H1 (cell line): Measurements from ENCODE around the gene BIRC7. TPM values are rescaled to one million over a fixed set of nuclear protein-coding genes. Genes with fewer than 3 reads are reported as not detected.

Experiments
- CTCF ChIA-PET: fragments of 300-600 bp; sonication (Branson Sonifier 250); formaldehyde crosslinking; loops from one replicate; lab custom pipeline; 2021; ENCODE audit not compliant: partially characterized antibody; lab: Charles Lee
- POLR2A ChIA-PET: fragments of 300-600 bp; sonication (Branson Sonifier 250); formaldehyde crosslinking; loops from one replicate; lab custom pipeline; 2021; ENCODE audit warnings: inconsistent platforms; ENCODE audit not compliant: partially characterized antibody; lab: Charles Lee
- DNase-seq, 2 experiments: peaks; one replicate each; pipeline versions ENCODE4 v3.0.0 to v3.0.0-alpha.2; 2010 to 2022; ENCODE audit warnings: low spot score in 2 of 2, low read depth in 1 of 2, mixed read lengths in 1 of 2
- FAIRE-seq: peaks from 2 replicates; lab custom pipeline; 2011; peaks lifted over from hg19 to GRCh38; lab: Jason Lieb, UNC
- H2AFZ ChIP-seq: 2 replicates; pipeline ENCODE4 v1.8.1; 2012; ENCODE audit warnings: low read length, inconsistent platforms
- H2AK5ac ChIP-seq: 2 replicates; pipeline ENCODE4 v1.6.1; 2013; ENCODE audit warnings: low read depth, low read length
- H2BK120ac ChIP-seq: replicated peaks from 2 replicates; pipeline ENCODE3; 2013; ENCODE audit warnings: low read depth, low read length, inconsistent platforms
- H2BK12ac ChIP-seq: 2 replicates; pipeline ENCODE4 v1.6.1; 2013; ENCODE audit warnings: low read depth, low read length
- H2BK15ac ChIP-seq: 2 replicates; pipeline ENCODE4 v1.6.1; 2013; ENCODE audit warnings: low read length
- H2BK20ac ChIP-seq: 2 replicates; pipeline ENCODE4 v1.6.1; 2013; ENCODE audit warnings: low read length
- H2BK5ac ChIP-seq: 2 replicates; pipeline ENCODE4 v1.6.1; 2013; ENCODE audit warnings: low read depth, low read length
- H3K14ac ChIP-seq: 2 replicates; pipeline ENCODE4 v1.6.1; 2013; ENCODE audit warnings: inconsistent platforms; ENCODE audit not compliant: insufficient read length
- H3K18ac ChIP-seq: 2 replicates; pipeline ENCODE4 v1.6.1; 2013; ENCODE audit warnings: low read length; ENCODE audit errors: extremely low read depth
- H3K23ac ChIP-seq: 2 replicates; pipeline ENCODE4 v1.6.1; 2013; ENCODE audit warnings: inconsistent platforms; ENCODE audit not compliant: insufficient read length
- H3K23me2 ChIP-seq: 2 replicates; pipeline ENCODE4 v1.6.1; 2013; ENCODE audit warnings: low read depth, low read length
- H3K27ac ChIP-seq: 2 replicates; pipeline ENCODE4 v1.6.1; 2011; ENCODE audit warnings: low read depth, low read length, inconsistent platforms
- H3K27me3 ChIP-seq, 4 experiments: replicated peaks in 1 of 4; 1 replicate in 1 of 4; 2 replicates in 3 of 4; pipeline versions ENCODE4 v1.6.1 to v1.8.1; 2011 to 2013; ENCODE audit warnings: low read length in 3 of 4, mild to moderate bottlenecking in 3 of 4, inconsistent platforms in 2 of 4, mixed read lengths in 2 of 4, moderate library complexity in 1 of 4; ENCODE audit not compliant: control insufficient read depth in 3 of 4, insufficient read depth in 3 of 4; ENCODE audit errors: extremely low read depth in 1 of 4
- H3K36me3 ChIP-seq, 4 experiments: 2 replicates each; pipeline versions ENCODE4 v1.6.1 to v1.8.1; 2011 to 2013; ENCODE audit warnings: mild to moderate bottlenecking in 4 of 4, low read length in 3 of 4, moderate library complexity in 2 of 4, control low read depth in 1 of 4, inconsistent platforms in 1 of 4; ENCODE audit not compliant: insufficient read depth in 4 of 4, control insufficient read depth in 2 of 4
- H3K4ac ChIP-seq: replicated peaks from 2 replicates; pipeline ENCODE3; 2013; ENCODE audit warnings: low read length, low read depth, mixed read lengths, inconsistent platforms; ENCODE audit not compliant: insufficient read length
- H3K4me1 ChIP-seq, 4 experiments: replicated peaks in 1 of 4; 1 replicate in 1 of 4; 2 replicates in 3 of 4; pipeline versions ENCODE4 v1.6.1 to v1.8.1; 2011 to 2013; ENCODE audit warnings: low read length in 3 of 4, inconsistent platforms in 2 of 4, mixed read lengths in 1 of 4; ENCODE audit not compliant: insufficient read depth in 4 of 4, control insufficient read depth in 3 of 4
- H3K4me2 ChIP-seq, 2 experiments: 2 replicates each; pipeline versions ENCODE4 v1.6.1 to v1.8.1; 2011 to 2013; ENCODE audit warnings: low read depth in 2 of 2, low read length in 2 of 2, control low read depth in 1 of 2, inconsistent platforms in 1 of 2, mild to moderate bottlenecking in 1 of 2; ENCODE audit not compliant: insufficient read depth in 1 of 2
- H3K4me3 ChIP-seq, 4 experiments: fragments of 200-600, 300-600 bp in 1 of 4; sonication (generic), shearing (Covaris generic), sonication (Bioruptor Twin) in 1 of 4; 2 replicates each; pipeline versions ENCODE4 v1.5.1 to v1.8.1; 2011 to 2016; ENCODE audit warnings: low read length in 4 of 4, low read depth in 3 of 4, control low read depth in 2 of 4, inconsistent platforms in 2 of 4, mild to moderate bottlenecking in 2 of 4, mixed read lengths in 1 of 4, moderate library complexity in 1 of 4; ENCODE audit not compliant: insufficient read depth in 2 of 4; ENCODE audit errors: extremely low read depth in 1 of 4
- H3K56ac ChIP-seq: replicated peaks from 2 replicates; pipeline ENCODE3; 2013; ENCODE audit warnings: low read depth, mild to moderate bottlenecking, mixed read lengths, low read length, inconsistent platforms; ENCODE audit not compliant: insufficient read length
- H3K79me1 ChIP-seq: 2 replicates; pipeline ENCODE4 v1.6.1; 2013; ENCODE audit warnings: low read depth, low read length, control low read depth
- H3K79me2 ChIP-seq, 2 experiments: 2 replicates each; pipeline versions ENCODE4 v1.6.1 to v1.8.1; 2012 to 2013; ENCODE audit warnings: low read length in 2 of 2, mild to moderate bottlenecking in 2 of 2, inconsistent platforms in 1 of 2; ENCODE audit not compliant: insufficient read depth in 2 of 2, control insufficient read depth in 1 of 2
- H3K9ac ChIP-seq, 4 experiments: replicated peaks in 1 of 4; 1 replicate in 1 of 4; 2 replicates in 3 of 4; pipeline versions ENCODE4 v1.6.1 to v1.8.1; 2011 to 2013; ENCODE audit warnings: low read depth in 3 of 4, low read length in 3 of 4, control low read depth in 2 of 4, mild to moderate bottlenecking in 2 of 4, moderate library complexity in 2 of 4, inconsistent platforms in 1 of 4; ENCODE audit errors: extremely low read depth in 1 of 4
- H3K9me3 ChIP-seq, 2 experiments: 2 replicates each; pipeline versions ENCODE4 v1.6.1 to v1.8.1; 2012 to 2013; ENCODE audit warnings: mild to moderate bottlenecking in 2 of 2, moderate library complexity in 2 of 2, control low read depth in 1 of 2, inconsistent platforms in 1 of 2, low read depth in 1 of 2, low read length in 1 of 2, mixed read lengths in 1 of 2; ENCODE audit not compliant: insufficient read depth in 2 of 2
- H4K20me1 ChIP-seq, 2 experiments: replicated peaks in 1 of 2; 2 replicates each; pipeline versions ENCODE3 to v1.8.1; 2011 to 2013; ENCODE audit warnings: inconsistent platforms in 2 of 2, low read length in 2 of 2, mild to moderate bottlenecking in 1 of 2; ENCODE audit not compliant: insufficient read depth in 2 of 2, control insufficient read depth in 1 of 2
- H4K5ac ChIP-seq: 2 replicates; pipeline ENCODE4 v1.6.1; 2013; ENCODE audit warnings: low read length, low read depth, mixed read lengths, inconsistent platforms; ENCODE audit not compliant: insufficient read length
- H4K8ac ChIP-seq: 2 replicates; pipeline ENCODE4 v1.8.0; 2013; ENCODE audit warnings: mild to moderate bottlenecking, moderate library complexity, low read length, inconsistent platforms; ENCODE audit not compliant: insufficient read depth; ENCODE audit errors: extremely low read depth
- H4K91ac ChIP-seq: replicated peaks from 2 replicates; pipeline ENCODE3; 2013; ENCODE audit warnings: low read length, mixed read lengths, inconsistent platforms; ENCODE audit not compliant: insufficient read length
- SP4 ChIP-seq: IDR thresholded peaks from 2 replicates; pipeline ENCODE4 v1.6.1; 2012; ENCODE audit warnings: low read length, inconsistent platforms
- SRF ChIP-seq: IDR thresholded peaks from 2 replicates; pipeline ENCODE4 v1.6.1; 2011; ENCODE audit warnings: mild to moderate bottlenecking, low read depth, low read length, moderate library complexity
- TAF1 ChIP-seq: IDR thresholded peaks from 2 replicates; pipeline ENCODE4 v1.6.1; 2011; ENCODE audit warnings: mild to moderate bottlenecking, low read depth, low read length
- WGBS, 2 experiments: shearing (Covaris generic) in 1 of 2; methylation state at CpG; one replicate each; pipeline versions ENCODE4 v1.1.6 to v1.1.7; 2013 to 2015; ENCODE audit warnings: low lambda C conversion rate in 2 of 2, mixed read lengths in 2 of 2, inconsistent platforms in 1 of 2, low coverage in 1 of 2, missing lambda C conversion rate in 1 of 2; ENCODE audit not compliant: insufficient replicate concordance in 2 of 2, insufficient coverage in 1 of 2, insufficient read length in 1 of 2; ENCODE audit errors: extremely low coverage in 1 of 2, missing lambda C conversion rate in 1 of 2; 5-methylcytosine and 5-hydroxymethylcytosine counted together
- polyA plus RNA-seq, 7 experiments: library from polyadenylated mRNA; depleted of rRNA in 3 of 7; stranded (reverse) in 5 of 7; unstranded in 2 of 7; fragments of >200 nt in 5 of 7; fragments of 200-250 nt in 2 of 7; gene quantifications; 1 replicate in 5 of 7; 2 replicates in 1 of 7; 4 replicates in 1 of 7; pipeline versions ENCODE4 v1.2.1 to v1.2.3, GENCODE V29; 2011 to 2013; ENCODE audit warnings: missing spikeins in 2 of 7, mixed read lengths in 2 of 7
- total RNA-seq: library from RNA; stranded (reverse); fragmentation: NEBNext Ultra II Directional; extraction: Animal tissue kit (Norgen Biotek cat#: 25700); gene quantifications from 2 replicates; pipeline ENCODE4 v1.2.1, GENCODE V29; 2021

The BIRC7 gene
- total and polyA plus RNA-seq, 2 of the 8 experiments (the other 6 are each of a cell fraction or from before 2014, with no cell fraction given), result 0.11 to 0.41 TPM

GRCh38 chr20:63284544-63284949, 48.8 kb downstream of the BIRC7 start:
- Histone ChIP-seq H3K36me3 (peaks cover 0 to 41% (median 14%) of the 10 kb centered on the region in 4 experiments; a peak in 7 of 8 replicates), H3K4me3 (no peak overlapping the region), H3K79me2 (no peaks in the 10 kb centered on the region), H2BK12ac (no peak overlapping the region), H3K79me1 (0 out of 2 replicates have a peak, but pooled peaks cover 2% of the 10 kb centered on the region), H2AFZ (no peak overlapping the region), H3K14ac (no peak overlapping the region), H3K4me1 (no peaks in the 10 kb centered on the region), H3K56ac (no peak overlapping the region), H2BK5ac (no peak overlapping the region), H3K18ac (no peak overlapping the region), H3K9me3 (no peaks in the 10 kb centered on the region), H3K9ac (no peak overlapping the region), H4K8ac (no peak overlapping the region), H3K23ac (no peak overlapping the region), H4K20me1 (peaks cover 3 to 15% of the 10 kb centered on the region in 2 experiments), H3K4me2 (no peak overlapping the region), H4K5ac (no peak overlapping the region), H3K27ac (no peak overlapping the region), H3K4ac (no peak overlapping the region), H4K91ac (no peak overlapping the region), H2BK20ac (no peak overlapping the region), H2BK15ac (no peak overlapping the region), H2AK5ac (no peak overlapping the region), H3K23me2 (no peaks in the 10 kb centered on the region), H3K27me3 (no peaks in the 10 kb centered on the region), H2BK120ac (no peak overlapping the region)
- POLR2A ChIA-PET, result interaction anchor here (0.9 to 5.3 kb wide), 4 partner anchors 7 to 64 kb away, joined by 3 to 26 read pairs (median 4); partner anchors contain the start of gene COL20A1
- DNase-seq, result no peak
- WGBS, 2 experiments, result 96% methylated on average over 24 of the region's 25 CpGs; no CpG with 5 or more reads in 1 of the 2 experiments
- FAIRE-seq, result no peak
- CTCF ChIA-PET, result interaction anchor here (1.0 to 9.6 kb wide), 5 partner anchors 43 to 68 kb away, joined by 3 to 82 read pairs (median 3); partner anchors contain the start of gene YTHDF1
- TF ChIP-seq SRF, result no peak
- no peak for TF ChIP-seq SP4
- no peak for TF ChIP-seq TAF1
